CD4-positive, alpha-beta T cell treated with Interleukin-2 at 100 ng/mL for 4 hours (primary cell): ENCODE data around the gene KLHL2.

Experiments used
- DNase-seq: peaks from one replicate; pipeline ENCODE4 v3.0.0-alpha.2; 2020; ENCODE audit warnings: low spot score

Gene KLHL2

DNA sequence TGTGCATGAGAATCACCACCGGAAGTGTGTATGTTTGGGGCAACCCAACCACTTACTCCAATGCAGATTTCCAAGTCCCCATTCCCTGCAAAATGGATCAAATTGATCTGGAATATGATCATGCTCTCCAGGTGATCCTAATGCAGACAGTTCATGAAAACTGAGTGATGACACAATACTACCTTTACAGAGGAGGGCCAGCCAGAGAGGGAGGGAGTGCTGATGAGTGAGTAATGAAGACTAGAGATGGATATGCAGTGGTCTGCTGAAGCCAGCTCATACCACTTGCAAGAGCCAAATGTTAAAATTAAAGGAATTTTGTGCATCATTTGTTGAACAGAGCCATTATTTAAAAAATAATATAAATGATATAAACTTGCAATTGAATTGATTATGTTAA, 161.2 kb downstream of the KLHL2 start:
- no peak for DNase-seq

GRCh38 chr4:165369522-165369921, 162.2 kb downstream of the KLHL2 start:
- no peak for DNase-seq

DNA sequence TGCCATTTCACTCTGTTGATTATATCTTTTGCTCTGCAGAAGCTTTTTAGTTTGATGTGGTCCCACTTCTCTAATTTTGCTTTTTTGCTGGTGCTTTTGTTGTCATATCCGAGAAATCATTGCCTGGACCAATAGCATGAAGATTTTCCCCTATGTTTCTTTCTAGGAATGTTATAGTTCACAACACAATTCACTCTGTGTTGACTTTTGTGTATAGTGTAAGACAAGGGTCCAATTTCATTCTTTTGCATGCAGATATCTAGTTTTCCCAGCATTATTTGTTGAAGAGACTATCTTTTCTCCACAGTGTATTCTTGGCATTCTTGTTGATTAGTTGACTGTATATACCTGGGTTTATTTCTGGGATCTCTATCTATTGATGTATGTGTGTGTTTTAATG, 163.2 kb downstream of the KLHL2 start:
- no peak for DNase-seq
